PC-3 (cell line): ENCODE results near the gene FASN. TPM values are rescaled to one million over a fixed set of nuclear protein-coding genes. Genes with fewer than 3 reads are reported as not detected.

ENCODE experiments used
- ATAC-seq: fragments of 200-7000 bp; cut with Tn5 transposase; 2 replicates; pipeline ENCODE4 v1.9.1; 2020; ENCODE audit warnings: mild to moderate bottlenecking, moderate library complexity
- BruUV-seq: library from RNA; stranded (reverse); fragments of 400-500 nt; replicated peaks from 2 replicates; lab custom pipeline; 2021; lab: Mats Ljungman, UMichigan
- CTCF ChIA-PET: fragments of 300-600 bp; sonication (Branson Sonifier 250); formaldehyde crosslinking; loops from one replicate; lab custom pipeline; 2022; ENCODE audit warnings: antibody characterized with exemption; lab: Charles Lee
- POLR2A ChIA-PET: fragments of 300-600 bp; sonication (Branson Sonifier 250); formaldehyde crosslinking; loops from one replicate; lab custom pipeline; 2022; ENCODE audit warnings: antibody characterized with exemption; ENCODE audit not compliant: unreplicated experiment; lab: Charles Lee
- DNase-seq: peaks from one replicate; pipeline ENCODE4 v3.0.0-alpha.2; 2015
- H2AFZ ChIP-seq: fragments of 300-600 bp; sonication (generic); 2 replicates; pipeline ENCODE4 v1.6.0; 2016; ENCODE audit warnings: antibody characterized with exemption, low read length
- H3F3A ChIP-seq: fragments of 300-600 bp; sonication (generic); one replicate; pipeline ENCODE4 v1.6.0; 2017; ENCODE audit warnings: antibody characterized with exemption, low read length, control low read depth, mild to moderate bottlenecking; ENCODE audit not compliant: unreplicated experiment
- H3K27ac ChIP-seq: fragments of 300-600 bp; sonication (generic); 2 replicates; pipeline ENCODE4 v1.5.1; 2016; ENCODE audit warnings: mild to moderate bottlenecking, low read length
- H3K27me3 ChIP-seq: fragments of 300-600 bp; sonication (generic); 2 replicates; pipeline ENCODE4 v1.6.1; 2016; ENCODE audit warnings: low read length, mixed read lengths
- H3K36me3 ChIP-seq: fragments of 300-600 bp; sonication (generic); 2 replicates; pipeline ENCODE4 v1.6.1; 2016; ENCODE audit warnings: low read depth, mixed run types, low read length, mixed read lengths
- H3K4me1 ChIP-seq: fragments of 300-600 bp; sonication (generic); 2 replicates; pipeline ENCODE4 v1.5.1; 2016; ENCODE audit warnings: low read length; ENCODE audit not compliant: insufficient read depth
- H3K4me2 ChIP-seq: fragments of 300-600 bp; sonication (generic); 2 replicates; pipeline ENCODE4 v1.6.0; 2016; ENCODE audit warnings: low read length
- H3K4me3 ChIP-seq: fragments of 300-600 bp; sonication (generic); 2 replicates; pipeline ENCODE4 v1.5.1; 2016; ENCODE audit warnings: mild to moderate bottlenecking, low read length, mixed read lengths
- H3K79me2 ChIP-seq: fragments of 300-600 bp; sonication (generic); 2 replicates; pipeline ENCODE4 v1.6.1; 2017; ENCODE audit warnings: low read length, mixed read lengths
- H3K9ac ChIP-seq: fragments of 300-600 bp; sonication (generic); 2 replicates; pipeline ENCODE4 v1.6.0; 2016; ENCODE audit warnings: mild to moderate bottlenecking, low read length
- H3K9me2 ChIP-seq: fragments of 300-600 bp; sonication (generic); replicated peaks from 2 replicates; pipeline ENCODE4 v1.6.1; 2016; ENCODE audit warnings: mixed run types, low read length, mixed read lengths
- H3K9me3 ChIP-seq: fragments of 300-600 bp; sonication (generic); 2 replicates; pipeline ENCODE4 v1.6.1; 2016; ENCODE audit warnings: low read length, mixed read lengths
- H4K20me1 ChIP-seq: fragments of 300-600 bp; sonication (generic); 2 replicates; pipeline ENCODE4 v1.6.1; 2016; ENCODE audit warnings: low read length, mixed read lengths
- EZH2 ChIP-seq: fragments of 300-600 bp; sonication (generic); IDR thresholded peaks from one replicate; pipeline ENCODE4 v1.6.1; 2017; ENCODE audit warnings: antibody characterized with exemption, mild to moderate bottlenecking, low read length; ENCODE audit not compliant: unreplicated experiment
- EZH2phosphoT487 ChIP-seq: fragments of 300-600 bp; sonication (generic); IDR thresholded peaks from 2 replicates; pipeline ENCODE4 v1.6.1; 2018; ENCODE audit warnings: mild to moderate bottlenecking, antibody characterized with exemption, low read length, borderline replicate concordance
- intact Hi-C: fragments of 100-400 bp; cut with micrococcal nuclease; formaldehyde crosslinking; loops from 2 replicates; pipeline ENCODE4 v1.9.0; 2023
- total RNA-seq: library from RNA; depleted of rRNA; stranded (reverse); fragments of >200 nt; gene quantifications from 2 replicates; pipeline ENCODE4 v1.2.3, GENCODE V29; 2014
- TF ChIP-seq, protein P1 (sequence below): fragments of 300-600 bp; sonication (generic); conservative IDR thresholded peaks from 2 replicates; pipeline ENCODE4 v1.5.1; 2017; ENCODE audit warnings: antibody characterized with exemption, low read depth, mild to moderate bottlenecking, low read length

Gene FASN
- total RNA-seq, 1 experiment from 2014 or later = 269 TPM

DNA sequence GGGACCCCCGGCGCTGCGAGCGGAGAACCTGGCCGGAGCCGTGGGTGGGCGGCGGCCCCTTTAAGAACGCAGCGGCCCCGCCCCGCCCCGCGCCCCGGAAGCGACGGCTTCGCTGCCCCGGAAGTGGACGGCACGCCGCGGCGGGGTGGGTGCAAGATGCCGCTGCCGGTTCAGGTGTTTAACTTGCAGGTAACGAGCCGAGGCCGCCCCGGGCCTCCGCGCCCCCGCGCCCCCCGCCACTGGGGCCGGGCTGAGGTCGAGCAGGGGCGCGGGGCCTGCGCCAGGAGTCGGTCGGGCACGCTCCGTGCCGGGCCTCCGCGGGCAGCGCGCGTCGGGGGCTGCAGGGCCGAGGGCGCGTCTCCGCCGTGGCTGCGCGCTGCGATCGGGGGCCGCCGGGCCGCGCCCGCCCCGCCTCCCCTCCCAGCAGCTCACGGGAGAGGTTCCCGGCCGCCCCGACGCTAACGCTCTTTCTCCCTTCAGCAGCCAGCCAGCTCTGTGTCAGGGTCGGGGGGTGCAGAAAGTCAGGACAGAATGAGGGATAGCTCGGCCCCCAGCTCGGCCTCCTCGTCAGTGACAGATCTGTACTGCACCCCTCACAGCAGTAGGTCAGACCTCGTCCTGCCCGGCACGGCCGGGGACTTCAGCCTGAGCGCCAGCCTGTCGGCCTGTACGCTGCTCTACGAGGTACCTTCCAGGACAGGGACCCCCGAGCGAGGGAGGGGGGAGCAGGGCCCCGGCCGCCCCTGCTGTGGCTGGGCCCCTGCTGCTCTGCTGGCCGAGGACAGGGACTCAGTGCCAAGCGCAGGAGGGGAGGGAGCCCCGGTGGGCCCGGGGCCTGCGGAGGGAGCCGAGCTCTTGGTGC is 46.0 kb downstream of the FASN start, which contains the start of the genes GPS1 and RFNG:
Gene GPS1 (plus strand): TSS at position 123 of the 862 bp plus-strand sequence. CDS start 34 bp downstream, at position 157.
Gene RFNG (minus strand): TSS at position 36 of the 862 bp plus-strand sequence. CDS start 45 bp downstream, outside the sequence.
- TF ChIP-seq, protein P1, sequence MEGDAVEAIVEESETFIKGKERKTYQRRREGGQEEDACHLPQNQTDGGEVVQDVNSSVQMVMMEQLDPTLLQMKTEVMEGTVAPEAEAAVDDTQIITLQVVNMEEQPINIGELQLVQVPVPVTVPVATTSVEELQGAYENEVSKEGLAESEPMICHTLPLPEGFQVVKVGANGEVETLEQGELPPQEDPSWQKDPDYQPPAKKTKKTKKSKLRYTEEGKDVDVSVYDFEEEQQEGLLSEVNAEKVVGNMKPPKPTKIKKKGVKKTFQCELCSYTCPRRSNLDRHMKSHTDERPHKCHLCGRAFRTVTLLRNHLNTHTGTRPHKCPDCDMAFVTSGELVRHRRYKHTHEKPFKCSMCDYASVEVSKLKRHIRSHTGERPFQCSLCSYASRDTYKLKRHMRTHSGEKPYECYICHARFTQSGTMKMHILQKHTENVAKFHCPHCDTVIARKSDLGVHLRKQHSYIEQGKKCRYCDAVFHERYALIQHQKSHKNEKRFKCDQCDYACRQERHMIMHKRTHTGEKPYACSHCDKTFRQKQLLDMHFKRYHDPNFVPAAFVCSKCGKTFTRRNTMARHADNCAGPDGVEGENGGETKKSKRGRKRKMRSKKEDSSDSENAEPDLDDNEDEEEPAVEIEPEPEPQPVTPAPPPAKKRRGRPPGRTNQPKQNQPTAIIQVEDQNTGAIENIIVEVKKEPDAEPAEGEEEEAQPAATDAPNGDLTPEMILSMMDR = no peak
- TF ChIP-seq EZH2 (no peak), EZH2phosphoT487 (no peak)
- no peaks in the 10 kb centered on the region for H3F3A ChIP-seq
- H3K27ac ChIP-seq = no peak within 1 kb of the TSS
- H3K9me2 ChIP-seq = no peaks in the 10 kb centered on the region
- H3K27me3 ChIP-seq = no peaks in the 10 kb centered on the region
- peak within 1 kb of the TSS; percentile 100 for H3K4me3 ChIP-seq
- peaks cover 10% of the 10 kb centered on the region for H3K36me3 ChIP-seq
- peak within 1 kb of the TSS; percentile 48; the same call in 1 of the 2 replicates for H2AFZ ChIP-seq
- H3K9me3 ChIP-seq = no peaks in the 10 kb centered on the region
- H3K4me2 ChIP-seq = peak within 1 kb of the TSS; percentile 99
- intact Hi-C loops = no loop called here
- peak within 1 kb of the TSS; percentile 92 for H3K9ac ChIP-seq
- ATAC-seq (peak; percentile 81), DNase-seq (peak; percentile 68)
- POLR2A ChIA-PET = interaction anchor here (0.7 to 1.0 kb wide), 2 partner anchors 13 to 14 kb away, joined by 3 to 5 read pairs; partner anchors contain the start of gene DCXR
- H3K79me2 ChIP-seq = peaks cover 28% of the 10 kb centered on the region
- no TSS peak for BruUV-seq
- CTCF ChIA-PET = interaction anchor here (0.7 kb wide), 1 partner anchor 92 kb away, joined by 3 read pairs; no protein-coding TSS in a partner anchor
- no peaks in the 10 kb centered on the region for H4K20me1 ChIP-seq
- peaks cover 8% of the 10 kb centered on the region; the same call in 1 of the 2 replicates for H3K4me1 ChIP-seq

DNA sequence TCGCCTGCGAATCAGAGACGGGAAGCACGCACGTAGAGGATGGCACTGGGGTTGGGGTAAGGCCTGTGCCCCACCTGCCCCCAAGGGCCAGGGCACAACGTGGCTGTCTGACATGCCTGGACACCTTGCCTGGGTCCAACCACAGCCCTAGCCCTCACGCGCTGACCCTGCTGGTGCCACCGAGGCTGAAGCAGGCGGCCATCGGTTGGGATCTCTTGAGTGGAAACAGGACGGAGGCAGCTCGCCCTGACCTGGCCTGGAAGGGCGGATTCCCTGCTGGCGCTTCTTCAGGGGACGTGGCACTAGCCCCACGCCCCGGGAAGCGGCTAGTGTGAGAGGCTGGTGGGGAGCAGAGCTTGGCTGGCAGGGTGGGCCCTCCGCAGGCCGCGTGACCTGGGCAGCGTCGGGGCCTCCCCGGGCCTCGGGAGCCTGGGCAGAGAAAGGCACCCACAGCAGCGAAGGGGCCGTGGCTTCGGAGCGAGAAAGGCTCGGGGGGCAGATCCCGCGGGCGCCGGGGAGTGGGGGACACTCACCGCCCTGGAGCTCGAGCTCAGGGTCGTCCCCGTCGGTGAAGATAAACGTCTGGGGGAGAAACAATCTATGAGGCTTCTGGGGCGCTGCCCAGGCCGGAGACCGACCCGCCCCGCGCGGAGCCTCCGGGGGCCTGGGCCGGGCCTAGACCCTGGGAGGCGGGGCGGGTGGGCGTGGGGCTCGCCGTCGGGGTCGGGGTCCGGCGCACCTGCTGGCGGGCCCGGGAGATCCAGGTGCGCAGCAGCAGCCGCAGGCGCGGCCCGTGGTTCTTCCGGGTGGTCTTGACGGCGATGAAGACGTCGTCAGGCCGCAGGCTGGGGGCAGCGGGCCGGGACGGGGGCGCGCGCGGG is 47.0 kb downstream of the FASN start:
- no peak for TF ChIP-seq EZH2
- TF ChIP-seq, protein P1 = no peak
- TF ChIP-seq EZH2phosphoT487 = no peak
- 0 out of 2 replicates have a peak overlapping the region, but pooled peaks have one; percentile 48 for H2AFZ ChIP-seq
- intact Hi-C loops = no loop called here
- peak overlapping the region; percentile 68 for H3K9ac ChIP-seq
- peak overlapping the region; percentile 97 for H3K4me2 ChIP-seq
- no peaks in the 10 kb centered on the region for H3K9me3 ChIP-seq
- ChIA-PET CTCF (interaction anchor here (0.6 kb wide), 1 partner anchor 14 kb away, joined by 3 read pairs; no protein-coding TSS in a partner anchor), POLR2A (interaction anchor here (0.6 kb wide), 1 partner anchor 22 kb away, joined by 5 read pairs; no protein-coding TSS in a partner anchor)
- no peaks in the 10 kb centered on the region for H3F3A ChIP-seq
- no peaks in the 10 kb centered on the region for H3K9me2 ChIP-seq
- DNase-seq (no peak), ATAC-seq (peak; percentile 6; the same call in 1 of the 2 replicates)
- H3K79me2 ChIP-seq = peaks cover 28% of the 10 kb centered on the region
- H3K27me3 ChIP-seq = no peaks in the 10 kb centered on the region
- H4K20me1 ChIP-seq = no peaks in the 10 kb centered on the region
- peak overlapping the region; percentile 81 for H3K4me3 ChIP-seq
- peaks cover 2% of the 10 kb centered on the region for H3K36me3 ChIP-seq
- BruUV-seq = no TSS peak
- H3K4me1 ChIP-seq = peaks cover 8% of the 10 kb centered on the region; the same call in 1 of the 2 replicates
- no peak overlapping the region for H3K27ac ChIP-seq
